Measurements from ENCODE around the gene NBAS.

Gene NBAS

DNA sequence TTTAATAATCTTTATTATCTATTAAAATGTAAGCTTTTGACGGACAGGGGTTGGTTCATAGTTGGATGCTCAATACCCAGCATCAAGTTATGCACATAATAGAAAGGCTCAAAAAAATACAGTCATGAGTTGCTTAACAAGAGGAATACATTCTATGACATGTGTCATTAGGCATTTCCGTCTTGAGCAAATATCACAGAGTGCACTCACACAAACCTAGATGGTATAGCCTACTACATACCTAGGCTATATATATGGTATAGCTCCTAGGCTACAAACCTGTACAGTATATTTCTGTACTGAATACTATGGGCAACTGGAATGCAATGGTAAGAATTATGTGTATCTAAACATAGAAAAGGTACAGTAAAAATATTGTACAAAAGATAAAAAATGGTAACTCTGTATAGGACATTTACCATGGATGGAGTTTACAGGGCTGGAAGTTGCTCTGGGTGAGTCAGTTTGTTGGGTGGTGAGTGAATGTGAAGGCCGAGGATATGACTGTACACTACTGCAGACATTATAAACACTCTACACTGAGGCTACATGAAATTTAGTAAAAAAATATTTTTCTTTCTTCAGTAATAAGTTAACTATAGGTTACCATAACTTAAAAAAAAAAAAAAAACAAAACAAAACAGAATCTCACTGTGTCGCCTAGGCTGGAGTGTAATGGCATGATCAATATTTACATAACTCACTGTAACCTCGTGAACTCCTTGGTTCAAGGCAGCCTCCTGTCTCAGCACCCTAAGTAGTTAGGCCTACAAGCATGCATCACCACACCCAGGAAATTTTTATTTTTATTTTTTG is 201.2 kb downstream of the NBAS start:
- H3K4me1 ChIP-seq: no peaks in the 10 kb centered on the region
- H3K36me3 ChIP-seq: peaks cover 36% of the 10 kb centered on the region
- no peak overlapping the region for H3K27ac ChIP-seq
- no peaks in the 10 kb centered on the region for H4K20me1 ChIP-seq
- TF ChIP-seq Cebpa-rat (IDR thresholded peaks at IDR 0.05): no peak
- no peak overlapping the region for H3K9ac ChIP-seq
- no peak overlapping the region for H3K4me3 ChIP-seq
- no peak overlapping the region for H3K4me2 ChIP-seq
- H3K27me3 ChIP-seq: no peaks in the 10 kb centered on the region
- H3K9me3 ChIP-seq: no peaks in the 10 kb centered on the region

- Histone ChIP-seq H3K9ac (no peak overlapping the region), H3K4me2 (no peak overlapping the region), H3K27me3 (no peaks in the 10 kb centered on the region), H3K36me3 (peaks cover 40% of the 10 kb centered on the region), H4K20me1 (no peaks in the 10 kb centered on the region), H3K4me1 (no peaks in the 10 kb centered on the region), H3K9me3 (no peaks in the 10 kb centered on the region), H3K27ac (no peak overlapping the region), H3K4me3 (no peak overlapping the region)
- TF ChIP-seq Cebpa-rat (IDR thresholded peaks at IDR 0.05): no peak
These were observed 203.2 kb downstream of the NBAS start for GRCh38 chr2:15357922-15358321.

DNA sequence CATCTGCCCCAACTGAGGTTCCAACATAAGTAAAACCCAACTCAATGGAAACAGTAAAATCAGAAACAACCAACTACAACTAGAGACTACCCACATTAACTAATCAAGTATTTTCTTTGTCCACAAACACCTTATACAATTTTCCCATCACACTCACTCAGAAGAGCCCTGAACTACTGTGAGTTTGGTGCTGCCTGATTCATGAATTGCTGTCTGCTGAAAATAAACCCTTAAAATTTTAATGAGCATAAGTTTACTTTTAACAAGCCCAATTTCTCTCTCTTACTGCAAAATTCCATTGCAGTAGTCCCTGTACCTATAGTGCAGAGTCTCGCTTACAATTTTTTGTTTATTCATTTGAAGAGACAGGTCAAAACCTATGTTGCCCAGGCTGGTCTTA is 203.9 kb downstream of the NBAS start:
- no peaks in the 10 kb centered on the region for H4K20me1 ChIP-seq
- TF ChIP-seq Cebpa-rat (IDR thresholded peaks at IDR 0.05): no peak

GRCh38 chr2:15355386-15355785 is 205.7 kb downstream of the NBAS start:
- H3K27ac ChIP-seq: no peak overlapping the region
- no peak overlapping the region for H3K4me3 ChIP-seq
- H3K4me1 ChIP-seq: no peaks in the 10 kb centered on the region
- no peaks in the 10 kb centered on the region for H4K20me1 ChIP-seq
- H3K9me3 ChIP-seq: no peaks in the 10 kb centered on the region
- peaks cover 53% of the 10 kb centered on the region for H3K36me3 ChIP-seq
- H3K27me3 ChIP-seq: no peaks in the 10 kb centered on the region
- H3K4me2 ChIP-seq: no peak overlapping the region
- H3K9ac ChIP-seq: no peak overlapping the region
- no peak for TF ChIP-seq Cebpa-rat (IDR thresholded peaks at IDR 0.05)

More for the DNA sequence above, 203.9 kb downstream of the NBAS start:
- H3K4me1 ChIP-seq: no peaks in the 10 kb centered on the region
- no peaks in the 10 kb centered on the region for H3K9me3 ChIP-seq
- H3K4me2 ChIP-seq: no peak overlapping the region
- no peak overlapping the region for H3K27ac ChIP-seq
- H3K4me3 ChIP-seq: no peak overlapping the region
- no peak overlapping the region for H3K9ac ChIP-seq
- H3K27me3 ChIP-seq: no peaks in the 10 kb centered on the region
- H3K36me3 ChIP-seq: peaks cover 47% of the 10 kb centered on the region

- no peaks in the 10 kb centered on the region for H3K9me3 ChIP-seq
These were observed 206.4 kb downstream of the NBAS start for GRCh38 chr2:15354596-15355366.

GRCh38 chr2:15352363-15352762 is 208.8 kb downstream of the NBAS start:
- H3K4me1 ChIP-seq: no peaks in the 10 kb centered on the region
- H3K9ac ChIP-seq: no peak overlapping the region
- no peak overlapping the region for H3K4me2 ChIP-seq
- H3K4me3 ChIP-seq: no peak overlapping the region
- H4K20me1 ChIP-seq: no peaks in the 10 kb centered on the region
- H3K36me3 ChIP-seq: peaks cover 53% of the 10 kb centered on the region
- H3K27ac ChIP-seq: no peak overlapping the region
- TF ChIP-seq Cebpa-rat (IDR thresholded peaks at IDR 0.05): no peak
- H3K27me3 ChIP-seq: no peaks in the 10 kb centered on the region
- H3K9me3 ChIP-seq: no peaks in the 10 kb centered on the region

More at GRCh38 chr2:15354596-15355366, 206.4 kb downstream of the NBAS start:
- H3K36me3 ChIP-seq: peaks cover 53% of the 10 kb centered on the region
- no peaks in the 10 kb centered on the region for H3K27me3 ChIP-seq
- no peak overlapping the region for H3K4me3 ChIP-seq
- no peaks in the 10 kb centered on the region for H4K20me1 ChIP-seq
- no peak overlapping the region for H3K27ac ChIP-seq
- H3K4me2 ChIP-seq: no peak overlapping the region
- no peaks in the 10 kb centered on the region for H3K4me1 ChIP-seq
- TF ChIP-seq Cebpa-rat (IDR thresholded peaks at IDR 0.05): no peak
- H3K9ac ChIP-seq: no peak overlapping the region

- Histone ChIP-seq H3K27ac (no peak overlapping the region), H3K9ac (no peak overlapping the region), H3K36me3 (peaks cover 35% of the 10 kb centered on the region), H3K27me3 (no peaks in the 10 kb centered on the region), H4K20me1 (no peaks in the 10 kb centered on the region), H3K4me3 (no peak overlapping the region), H3K9me3 (no peaks in the 10 kb centered on the region), H3K4me2 (no peak overlapping the region), H3K4me1 (no peaks in the 10 kb centered on the region)
- TF ChIP-seq Cebpa-rat (IDR thresholded peaks at IDR 0.05): no peak
These were observed 212.5 kb downstream of the NBAS start for GRCh38 chr2:15348636-15349035.

DNA sequence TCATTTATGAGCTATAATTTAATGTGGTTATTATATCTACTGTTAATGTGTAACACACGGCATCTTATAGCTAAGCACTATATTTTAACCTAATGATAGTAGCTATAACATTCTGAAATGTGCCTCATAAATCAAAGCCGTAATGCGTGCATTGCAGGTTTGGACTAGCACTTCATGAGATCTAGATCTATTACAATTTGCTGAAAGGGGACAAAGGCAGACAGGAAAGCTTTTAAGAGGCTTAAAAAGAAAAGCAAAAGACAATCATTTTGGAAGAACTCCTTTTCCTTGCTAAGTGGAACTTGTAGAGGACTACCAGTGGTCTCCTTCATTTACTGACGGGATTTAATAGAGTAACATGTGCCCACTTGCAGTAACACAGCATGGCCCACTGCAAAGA is 213.1 kb downstream of the NBAS start:
- Histone ChIP-seq H3K4me1 (no peaks in the 10 kb centered on the region), H3K9ac (no peak overlapping the region), H4K20me1 (no peaks in the 10 kb centered on the region), H3K27ac (no peak overlapping the region), H3K4me2 (no peak overlapping the region), H3K9me3 (no peaks in the 10 kb centered on the region), H3K4me3 (no peak overlapping the region), H3K36me3 (peaks cover 30% of the 10 kb centered on the region), H3K27me3 (no peaks in the 10 kb centered on the region)
- TF ChIP-seq Cebpa-rat (IDR thresholded peaks at IDR 0.05): no peak

- no peak overlapping the region for H3K4me2 ChIP-seq
These were observed 214.5 kb downstream of the NBAS start for GRCh38 chr2:15346624-15347023.

More at GRCh38 chr2:15346624-15347023, 214.5 kb downstream of the NBAS start:
- Histone ChIP-seq H3K27ac (no peak overlapping the region), H3K36me3 (peaks cover 19% of the 10 kb centered on the region), H3K4me1 (no peaks in the 10 kb centered on the region), H3K27me3 (no peaks in the 10 kb centered on the region), H4K20me1 (no peaks in the 10 kb centered on the region), H3K9ac (no peak overlapping the region), H3K9me3 (no peaks in the 10 kb centered on the region), H3K4me3 (no peak overlapping the region)
- no peak for TF ChIP-seq Cebpa-rat (IDR thresholded peaks at IDR 0.05)
